Activated CD4-positive, alpha-beta T cell treated with anti-CD3 and anti-CD28 coated beads, Interleukin-2, amount 10 ng/mL, durations not matched to agents 24 days and 14 days (primary cell): ENCODE data around the gene TLR6. TPM values are rescaled to one million over a fixed set of nuclear protein-coding genes. Genes with fewer than 3 reads are reported as not detected.

Source experiments
- DNase-seq: peaks from one replicate; pipeline ENCODE4 v3.0.0; 2022
- H3K27ac Mint-ChIP-seq: one replicate; pipeline ENCODE4 v1.8.0; 2022; ENCODE audit warnings: mild to moderate bottlenecking, mixed read lengths
- H3K27me3 Mint-ChIP-seq: one replicate; pipeline ENCODE4 v1.8.0; 2022; ENCODE audit warnings: mixed read lengths
- H3K36me3 Mint-ChIP-seq: one replicate; pipeline ENCODE4 v1.8.0; 2022; ENCODE audit warnings: low read depth, mild to moderate bottlenecking, mixed read lengths
- H3K4me1 Mint-ChIP-seq: one replicate; pipeline ENCODE4 v1.8.0; 2021; ENCODE audit warnings: mixed read lengths
- H3K4me3 Mint-ChIP-seq: one replicate; pipeline ENCODE4 v1.8.0; 2022; ENCODE audit warnings: mild to moderate bottlenecking, moderate library complexity, mixed read lengths
- H3K9me3 Mint-ChIP-seq: one replicate; pipeline ENCODE4 v1.8.0; 2021; ENCODE audit warnings: mixed read lengths
- intact Hi-C: fragments of 100-400 bp; cut with micrococcal nuclease; formaldehyde crosslinking; loops from one replicate; pipeline ENCODE4 v1.15.1; 2023
- total RNA-seq: library from RNA; stranded (reverse); gene quantifications from 2 replicates; pipeline ENCODE4 v1.2.3, GENCODE V29; 2022

TLR6 gene
- total RNA-seq, 1 donor from 2014 or later = 1.1 TPM

- DNase-seq = no peak
- H3K4me3 Mint-ChIP-seq = no peak overlapping the region
- H3K27ac Mint-ChIP-seq = no peak overlapping the region
- H3K9me3 Mint-ChIP-seq = no peaks in the 10 kb centered on the region
- intact Hi-C loops = no loop called here
- H3K4me1 Mint-ChIP-seq = no peaks in the 10 kb centered on the region
- no peaks in the 10 kb centered on the region for H3K36me3 Mint-ChIP-seq
- peaks cover 22% of the 10 kb centered on the region for H3K27me3 Mint-ChIP-seq
Observed at GRCh38 chr4:38876636-38877035, 20.0 kb upstream of the TLR6 start.

- Mint-ChIP-seq H3K27ac (no peak overlapping the region), H3K36me3 (no peaks in the 10 kb centered on the region), H3K9me3 (no peaks in the 10 kb centered on the region), H3K4me3 (no peak overlapping the region), H3K4me1 (peaks cover 7% of the 10 kb centered on the region), H3K27me3 (peaks cover 28% of the 10 kb centered on the region)
- no peak for DNase-seq
- intact Hi-C loops = no loop called here
Observed at GRCh38 chr4:38873290-38873944, 16.8 kb upstream of the TLR6 start.

- DNase-seq = no peak
- Mint-ChIP-seq H3K36me3 (no peaks in the 10 kb centered on the region), H3K4me3 (no peak overlapping the region), H3K27me3 (peaks cover 31% of the 10 kb centered on the region), H3K4me1 (peaks cover 9% of the 10 kb centered on the region), H3K9me3 (no peaks in the 10 kb centered on the region), H3K27ac (no peak overlapping the region)
- intact Hi-C loops = no loop called here
Observed at GRCh38 chr4:38872620-38873019, 16.0 kb upstream of the TLR6 start.

- Mint-ChIP-seq H3K36me3 (no peaks in the 10 kb centered on the region), H3K4me1 (peaks cover 12% of the 10 kb centered on the region), H3K27ac (no peak overlapping the region), H3K4me3 (no peak overlapping the region), H3K27me3 (peaks cover 35% of the 10 kb centered on the region), H3K9me3 (no peaks in the 10 kb centered on the region)
- intact Hi-C loops = no loop called here
- DNase-seq = no peak
Observed at GRCh38 chr4:38871593-38871992, 15.0 kb upstream of the TLR6 start.

GRCh38 chr4:38870098-38870808, 13.6 kb upstream of the TLR6 start:
- intact Hi-C loops = no loop called here
- no peak overlapping the region for H3K27ac Mint-ChIP-seq
- H3K4me1 Mint-ChIP-seq = peaks cover 18% of the 10 kb centered on the region
- DNase-seq = peak; percentile 54
- H3K4me3 Mint-ChIP-seq = no peak overlapping the region
- H3K27me3 Mint-ChIP-seq = peaks cover 35% of the 10 kb centered on the region
- H3K9me3 Mint-ChIP-seq = no peaks in the 10 kb centered on the region
- H3K36me3 Mint-ChIP-seq = no peaks in the 10 kb centered on the region

GRCh38 chr4:38869511-38869910, 12.9 kb upstream of the TLR6 start:
- intact Hi-C loops = no loop called here
- peaks cover 30% of the 10 kb centered on the region for H3K27me3 Mint-ChIP-seq
- no peak overlapping the region for H3K4me3 Mint-ChIP-seq
- H3K4me1 Mint-ChIP-seq = peaks cover 19% of the 10 kb centered on the region
- DNase-seq = no peak
- H3K9me3 Mint-ChIP-seq = no peaks in the 10 kb centered on the region
- H3K36me3 Mint-ChIP-seq = no peaks in the 10 kb centered on the region
- no peak overlapping the region for H3K27ac Mint-ChIP-seq

- peak overlapping the region; percentile 29 for H3K27ac Mint-ChIP-seq
- peaks cover 19% of the 10 kb centered on the region for H3K4me1 Mint-ChIP-seq
- no peaks in the 10 kb centered on the region for H3K9me3 Mint-ChIP-seq
- no peaks in the 10 kb centered on the region for H3K36me3 Mint-ChIP-seq
- intact Hi-C loops = no loop called here
- DNase-seq = peak; percentile 53
- H3K27me3 Mint-ChIP-seq = peaks cover 23% of the 10 kb centered on the region
- H3K4me3 Mint-ChIP-seq = peak overlapping the region; percentile 69
Observed at GRCh38 chr4:38868059-38868960, 11.7 kb upstream of the TLR6 start.

- intact Hi-C loops = no loop called here
- peak within 1 kb of the TSS; percentile 78 for H3K4me3 Mint-ChIP-seq
Observed at GRCh38 chr4:38867478-38868058, 11.0 kb upstream of the TLR6 start, which contains the start of gene FAM114A1. Gene FAM114A1 (plus strand): TSS chr4:38867806. CDS start chr4:38878079, 10,273 bp downstream.

GRCh38 chr4:38866973-38867477, 10.4 kb upstream of the TLR6 start:
- no peak overlapping the region for H3K27ac Mint-ChIP-seq
- H3K4me3 Mint-ChIP-seq = peak overlapping the region; percentile 78

More at GRCh38 chr4:38867478-38868058, 11.0 kb upstream of the TLR6 start, which contains the start of gene FAM114A1:
- Mint-ChIP-seq H3K27me3 (peaks cover 24% of the 10 kb centered on the region), H3K9me3 (no peaks in the 10 kb centered on the region), H3K27ac (peak within 1 kb of the TSS; percentile 29), H3K4me1 (peaks cover 19% of the 10 kb centered on the region), H3K36me3 (no peaks in the 10 kb centered on the region)
- peak; percentile 84 for DNase-seq

GRCh38 chr4:38865445-38865844, 8.8 kb upstream of the TLR6 start:
- Mint-ChIP-seq H3K9me3 (no peaks in the 10 kb centered on the region), H3K4me1 (peaks cover 27% of the 10 kb centered on the region), H3K27me3 (peaks cover 24% of the 10 kb centered on the region), H3K4me3 (no peak overlapping the region), H3K36me3 (no peaks in the 10 kb centered on the region), H3K27ac (no peak overlapping the region)
- intact Hi-C loops = no loop called here
- DNase-seq = peak; percentile 59

More at GRCh38 chr4:38866973-38867477, 10.4 kb upstream of the TLR6 start:
- intact Hi-C loops = no loop called here
- Mint-ChIP-seq H3K4me1 (peaks cover 19% of the 10 kb centered on the region), H3K9me3 (no peaks in the 10 kb centered on the region), H3K27me3 (peaks cover 24% of the 10 kb centered on the region), H3K36me3 (no peaks in the 10 kb centered on the region)
- DNase-seq = no peak

- no peak for DNase-seq
- Mint-ChIP-seq H3K9me3 (no peaks in the 10 kb centered on the region), H3K4me3 (no peak overlapping the region), H3K36me3 (no peaks in the 10 kb centered on the region), H3K27me3 (peaks cover 11% of the 10 kb centered on the region), H3K4me1 (peaks cover 33% of the 10 kb centered on the region), H3K27ac (no peak overlapping the region)
- intact Hi-C loops = no loop called here
Observed at GRCh38 chr4:38861791-38862190, 5.2 kb upstream of the TLR6 start.

- no peak overlapping the region for H3K4me3 Mint-ChIP-seq
- DNase-seq = peak; percentile 89
- peaks cover 11% of the 10 kb centered on the region for H3K27me3 Mint-ChIP-seq
- intact Hi-C loops = no loop called here
- H3K4me1 Mint-ChIP-seq = peaks cover 41% of the 10 kb centered on the region
- H3K36me3 Mint-ChIP-seq = no peaks in the 10 kb centered on the region
- H3K27ac Mint-ChIP-seq = no peak overlapping the region
- H3K9me3 Mint-ChIP-seq = no peaks in the 10 kb centered on the region
Observed at GRCh38 chr4:38860788-38861424, 4.3 kb upstream of the TLR6 start.

- Mint-ChIP-seq H3K4me3 (no peak overlapping the region), H3K9me3 (no peaks in the 10 kb centered on the region), H3K27ac (no peak overlapping the region), H3K4me1 (peaks cover 39% of the 10 kb centered on the region), H3K36me3 (no peaks in the 10 kb centered on the region), H3K27me3 (peaks cover 9% of the 10 kb centered on the region)
- intact Hi-C loops = loop anchor here (5.0 kb wide), 1 partner anchor 797 kb away; no protein-coding TSS in a partner anchor
- no peak for DNase-seq
Observed at GRCh38 chr4:38859501-38859900, 2.9 kb upstream of the TLR6 start.
